GM18508 (cell line): Measurements from ENCODE around the gene DBN1.

Source experiments
- ATAC-seq: cut with Tn5 transposase; IDR thresholded peaks from one replicate; pipeline ENCODE4 v1.9.1; 2021; ENCODE audit warnings: moderate number of reproducible peaks; ENCODE audit not compliant: insufficient read depth, unreplicated experiment

Gene DBN1

DNA sequence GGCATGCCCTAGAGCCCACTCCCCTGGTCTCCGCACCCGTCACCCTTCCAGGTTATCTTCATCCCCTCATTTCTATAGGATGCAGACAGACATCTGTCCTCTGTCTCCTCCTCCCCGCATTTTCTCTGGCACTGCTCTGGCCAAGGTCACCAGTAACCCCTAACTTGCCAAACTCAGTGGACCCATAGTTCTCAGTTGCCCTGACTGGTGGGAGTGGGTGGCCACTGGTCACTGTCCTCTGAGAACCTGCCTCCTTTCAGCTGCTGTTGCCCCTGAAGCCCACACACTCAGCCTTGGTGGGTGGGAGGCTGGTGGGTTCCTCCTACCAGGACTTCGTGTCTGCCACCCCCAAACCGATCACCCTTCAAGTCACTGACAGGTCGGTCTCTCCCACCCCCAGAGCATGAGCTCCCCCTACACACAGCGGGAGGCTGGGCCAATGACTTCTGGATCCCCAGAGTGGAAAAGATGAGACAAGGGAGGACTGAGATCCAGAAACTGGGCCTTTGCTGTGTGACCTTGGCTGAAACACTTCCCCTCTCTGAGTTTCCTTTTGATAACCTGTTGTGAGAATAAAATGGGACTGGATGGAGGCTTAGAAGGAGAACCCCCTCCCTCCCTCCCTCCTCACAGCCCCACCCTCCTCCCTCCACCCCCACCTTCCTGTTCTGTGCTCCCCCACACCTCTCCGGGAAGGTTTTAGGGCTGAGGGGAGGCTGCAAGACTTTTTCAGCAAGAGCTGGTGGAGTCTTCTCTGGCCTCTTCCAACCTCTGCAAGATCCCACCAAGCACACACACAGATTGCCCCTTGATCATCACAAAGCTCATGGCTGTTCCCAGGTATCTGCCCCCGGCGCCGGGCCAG lies 2.4 kb upstream of the DBN1 start:
- ATAC-seq = no peak

DNA sequence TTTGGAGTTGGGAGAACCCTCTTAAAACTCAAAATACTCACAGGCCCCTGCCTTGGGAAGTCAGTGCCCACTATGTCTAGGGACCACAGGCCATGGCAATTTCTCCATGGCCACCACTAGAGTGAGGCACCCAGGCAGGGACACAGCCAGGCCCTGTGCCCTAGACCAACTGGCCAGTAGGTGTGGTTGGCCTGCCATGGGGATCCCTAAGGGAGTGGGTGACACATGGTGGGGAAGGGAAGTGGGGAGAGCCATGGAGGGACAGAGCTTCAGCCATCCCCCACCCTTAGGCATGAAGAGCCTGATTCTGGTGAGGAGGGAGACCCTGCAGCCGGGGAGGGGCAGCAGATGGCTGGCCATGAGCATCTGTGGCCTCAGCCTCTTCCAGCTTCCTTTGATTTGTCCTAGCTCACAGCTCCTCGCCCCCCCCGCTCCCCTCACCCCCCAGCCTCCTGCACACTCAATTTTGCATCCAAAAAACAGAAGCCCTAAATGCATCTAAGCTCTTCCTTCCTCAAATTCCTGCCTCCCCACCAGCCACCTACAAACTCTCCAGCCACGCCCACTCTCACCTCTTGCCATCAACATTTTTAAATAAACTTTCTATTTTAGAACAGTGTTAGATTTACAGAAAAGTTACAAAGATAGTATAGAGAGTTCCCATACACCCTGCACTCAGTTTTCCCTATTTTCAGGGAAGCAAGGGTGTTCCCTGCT lies 1.6 kb upstream of the DBN1 start:
- ATAC-seq = no peak

DNA sequence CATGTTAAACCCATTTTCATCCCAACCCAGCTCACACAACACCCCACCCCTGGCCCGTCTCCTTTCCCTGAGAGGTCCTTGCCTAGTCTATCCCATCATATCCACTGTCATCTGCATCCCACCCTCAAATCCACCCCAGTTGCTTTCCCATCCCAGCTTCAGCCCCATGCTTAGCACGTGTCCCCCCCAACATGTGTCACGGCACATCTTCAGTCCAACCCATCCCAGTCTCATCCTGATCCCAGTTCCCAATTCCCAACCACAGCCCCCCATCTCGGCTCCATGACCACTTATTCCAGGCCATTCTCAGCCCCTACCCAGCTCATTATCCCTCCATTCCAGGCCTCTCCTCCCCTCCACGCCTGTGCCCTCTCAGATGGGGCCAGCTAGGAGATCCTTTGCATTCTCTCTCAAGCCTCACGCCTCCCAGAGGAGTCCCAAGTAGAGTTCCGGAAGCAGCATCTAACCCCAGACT lies 605 bp upstream of the DBN1 start:
- ATAC-seq = no peak

GRCh38 chr5:177472460-177473442 lies 683 bp downstream of the DBN1 start:
- no peak for ATAC-seq

DNA sequence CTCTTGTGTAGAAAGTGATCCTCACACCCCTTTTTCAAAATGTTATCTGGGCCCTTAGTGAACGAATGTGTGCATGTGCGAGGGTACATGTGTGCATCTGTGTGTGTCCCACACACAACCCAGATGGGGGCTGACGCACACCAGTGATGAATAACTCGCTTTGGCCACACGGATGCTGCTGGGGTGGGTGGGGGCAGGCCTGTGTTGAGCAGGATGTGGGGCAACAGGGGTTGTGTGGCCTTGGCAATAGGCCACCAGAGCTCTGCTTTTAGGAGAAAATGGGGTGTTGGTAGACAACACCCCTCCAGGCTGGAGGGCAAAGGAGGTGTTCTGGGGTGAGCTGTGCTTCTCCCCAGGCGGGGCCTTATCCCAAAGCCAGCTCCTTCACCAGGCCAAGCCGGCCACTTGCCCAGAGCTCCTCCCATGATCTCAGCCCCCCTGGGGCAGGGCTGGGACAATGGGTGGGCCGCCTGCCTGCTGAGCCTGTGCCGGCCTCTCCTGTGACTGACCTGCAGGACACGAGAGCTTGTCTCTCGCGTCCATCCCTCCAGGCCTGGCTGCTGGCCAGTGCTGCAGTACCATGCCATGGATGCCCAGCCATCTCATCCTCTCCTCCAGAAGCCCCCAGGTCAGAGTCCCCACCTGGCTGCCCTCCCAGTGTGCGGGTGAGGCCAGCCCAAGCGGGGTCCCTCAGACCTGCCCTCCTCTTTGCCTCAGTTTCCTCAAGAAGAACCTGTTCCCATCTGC lies 1.7 kb downstream of the DBN1 start:
- no peak for ATAC-seq

DNA sequence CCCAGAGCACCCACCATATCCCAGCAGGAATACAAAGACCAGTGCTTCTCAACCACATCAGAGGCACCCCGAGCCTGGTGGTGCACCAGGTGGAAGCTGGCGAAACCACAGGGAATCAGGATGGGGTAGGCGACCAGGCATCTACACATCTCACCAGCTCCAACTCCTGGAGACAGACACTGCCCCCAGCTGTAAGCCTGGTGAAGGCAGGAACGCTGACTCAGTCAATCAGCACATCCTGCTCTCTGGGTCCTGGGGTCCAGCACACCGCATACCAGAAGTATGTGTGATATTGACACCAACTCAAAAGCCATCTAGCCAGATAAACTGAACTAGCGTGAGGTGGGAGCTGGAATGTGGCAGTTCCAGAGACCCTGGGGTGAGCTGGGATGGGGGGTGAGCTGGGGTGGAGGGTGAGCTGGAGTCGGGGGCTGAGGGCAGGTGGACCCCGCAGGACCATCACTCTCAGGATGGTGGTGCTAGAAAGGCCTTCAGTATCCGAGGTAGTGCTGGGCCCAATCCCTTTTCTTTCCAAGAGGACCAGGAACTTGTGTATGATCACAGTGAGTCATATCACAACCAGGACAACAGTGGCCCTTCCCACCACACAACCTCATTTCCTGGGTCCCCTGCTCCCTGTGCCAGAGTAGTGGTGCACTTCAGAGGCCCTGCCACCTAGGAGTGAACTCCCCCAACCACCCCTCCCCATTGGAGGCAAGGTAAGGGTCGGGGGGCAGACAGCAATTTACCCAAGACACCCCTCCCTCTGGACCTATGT lies 2.5 kb downstream of the DBN1 start:
- ATAC-seq = no peak

DNA sequence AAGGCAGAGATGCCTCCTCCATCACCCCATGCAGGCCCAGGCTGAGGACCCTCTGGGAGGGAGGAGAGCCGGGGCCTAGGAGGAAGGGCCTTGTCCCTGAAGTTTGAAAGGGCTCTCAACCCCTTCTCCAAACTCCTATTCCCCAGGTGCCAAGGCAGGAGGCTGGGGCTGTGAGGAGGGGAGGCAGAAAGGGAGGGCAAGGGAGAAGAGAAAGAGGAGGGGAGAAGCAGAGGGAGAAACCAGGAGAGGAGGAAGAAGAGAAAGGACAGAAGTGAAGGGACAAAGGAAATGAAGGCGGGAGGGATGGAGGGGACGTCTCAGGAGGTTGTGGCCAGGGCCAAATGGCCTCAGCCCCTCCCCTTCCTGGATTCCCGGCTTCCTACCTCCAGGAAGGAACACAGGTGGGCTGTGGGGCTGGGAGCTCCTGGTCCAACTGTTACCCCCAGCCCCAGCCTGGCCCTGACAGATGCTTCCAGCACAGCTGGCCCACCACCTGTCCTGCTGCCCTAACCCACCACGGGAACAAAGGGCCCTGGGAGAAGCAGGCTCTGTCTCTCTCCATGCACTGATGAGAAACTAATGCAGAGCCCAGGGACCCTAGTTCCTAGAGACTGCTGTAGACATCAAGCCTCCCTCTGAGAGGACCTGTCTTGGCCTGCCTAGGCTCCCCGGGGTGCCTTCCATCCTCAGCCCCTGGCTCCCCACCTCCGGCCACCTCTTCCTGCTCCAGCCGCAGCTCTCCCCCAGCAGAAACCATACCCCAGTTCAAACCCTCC lies 3.5 kb downstream of the DBN1 start:
- ATAC-seq = no peak

DNA sequence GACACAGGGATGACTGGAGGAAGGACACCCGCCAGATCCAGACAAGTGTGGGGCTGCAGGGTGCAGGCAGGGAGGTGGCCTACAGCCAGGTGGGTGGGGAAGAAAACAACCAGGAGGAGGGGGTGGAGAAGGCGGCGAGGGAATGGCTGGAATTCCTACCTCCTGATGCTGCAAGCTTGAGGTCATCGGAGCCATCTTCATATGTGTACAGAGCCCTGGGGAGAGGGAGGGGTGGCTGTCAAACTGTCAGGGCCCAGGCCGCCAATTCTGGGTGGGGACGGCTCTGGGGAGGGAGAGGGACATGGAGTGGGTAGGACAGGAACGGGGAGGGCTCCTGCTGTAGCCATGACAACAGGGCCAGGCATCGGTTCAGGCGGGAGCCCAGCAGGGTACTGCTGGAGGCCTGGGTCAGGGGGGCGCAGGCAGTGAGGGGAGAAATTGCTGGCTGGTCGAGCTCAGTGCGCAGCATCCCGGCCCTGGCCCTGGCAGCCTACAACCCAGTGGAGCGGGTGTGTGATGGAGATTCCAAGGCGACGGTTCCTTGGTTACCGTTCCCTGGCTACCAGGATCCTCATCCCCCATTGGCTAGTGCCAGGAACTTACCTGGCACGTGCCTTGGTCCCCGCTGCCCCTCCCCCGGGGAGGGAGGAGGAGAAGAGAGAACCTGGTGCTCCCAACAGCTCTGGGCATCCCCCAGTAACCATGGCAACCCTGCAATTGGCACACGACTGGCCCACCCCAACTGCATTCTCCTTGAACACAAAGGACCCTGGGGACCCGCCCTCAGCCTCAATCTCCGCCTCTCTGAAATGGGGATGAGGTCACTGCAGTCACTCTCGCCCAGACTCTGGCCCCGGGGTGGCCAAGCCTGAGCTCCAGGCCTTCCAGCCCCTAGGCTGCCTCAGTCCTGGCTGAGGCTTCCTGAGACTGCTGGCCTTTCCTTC lies 4.5 kb downstream of the DBN1 start:
- ATAC-seq = no peak

DNA sequence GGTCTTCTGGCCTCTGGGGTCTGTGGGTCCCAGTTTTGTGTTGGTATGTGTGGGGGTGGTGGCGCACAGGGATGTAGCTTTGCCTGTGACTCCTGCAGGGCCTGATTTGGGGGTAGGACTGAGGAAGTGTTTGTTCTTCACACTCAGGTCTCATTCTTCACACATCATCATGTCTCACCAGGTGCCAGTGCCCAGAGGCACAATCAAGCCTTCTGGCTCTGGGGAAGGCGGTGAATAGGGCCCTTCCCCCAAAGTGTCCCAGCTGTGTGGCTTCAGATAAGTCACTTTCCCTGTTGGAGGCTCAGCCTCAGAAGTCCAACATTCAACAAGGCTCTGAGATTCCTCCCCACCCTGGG lies 5.1 kb downstream of the DBN1 start:
- no peak for ATAC-seq

- ATAC-seq = no peak
Measured at GRCh38 chr5:177467436-177467835, 6.0 kb downstream of the DBN1 start.

- no peak for ATAC-seq
Measured at GRCh38 chr5:177466861-177467260, 6.6 kb downstream of the DBN1 start.

DNA sequence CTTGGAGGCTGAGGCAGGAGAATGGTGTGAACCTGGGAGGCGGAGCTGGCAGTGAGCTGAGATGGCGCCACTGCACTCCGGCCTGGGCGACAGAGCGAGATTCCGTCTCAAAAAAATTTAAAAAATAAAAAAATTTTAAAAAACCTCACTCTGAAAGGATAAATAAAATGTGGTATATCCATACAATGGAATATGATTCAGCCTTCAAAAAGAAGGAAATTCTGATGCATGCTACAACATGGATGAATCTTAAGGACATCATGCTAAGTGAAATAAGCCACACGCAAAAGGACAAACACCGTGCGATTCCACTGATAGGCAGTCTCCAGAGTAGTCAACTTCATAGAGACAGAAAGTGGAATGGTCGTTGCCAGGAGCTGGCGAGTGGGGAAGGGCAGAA lies 8.4 kb downstream of the DBN1 start:
- ATAC-seq = no peak

- no peak for ATAC-seq
Measured at GRCh38 chr5:177462021-177462670, 11.3 kb downstream of the DBN1 start.

GRCh38 chr5:177459819-177460628 lies 13.4 kb downstream of the DBN1 start:
- no peak for ATAC-seq

DNA sequence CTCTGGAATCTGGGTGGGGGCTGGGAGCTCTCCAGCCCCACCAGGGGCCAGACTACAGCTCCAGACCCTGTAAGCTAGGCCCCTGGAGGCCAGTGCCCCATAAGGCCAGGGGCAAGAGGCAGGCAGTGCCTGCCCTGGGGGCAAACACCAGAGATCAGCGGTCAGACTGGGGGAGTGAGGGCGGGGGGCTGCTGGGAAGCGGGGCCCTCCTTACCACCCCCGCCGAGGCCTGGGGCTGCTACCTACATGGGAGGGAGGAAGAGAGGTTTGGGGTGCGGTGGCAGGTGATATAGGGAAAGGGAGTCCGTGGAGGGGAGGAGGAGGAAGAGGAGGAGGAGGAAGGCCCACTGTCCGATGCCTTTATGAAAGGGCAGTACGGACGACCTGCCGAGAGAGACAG lies 14.1 kb downstream of the DBN1 start:
- no peak for ATAC-seq

GRCh38 chr5:177458912-177459350 lies 14.5 kb downstream of the DBN1 start:
- no peak for ATAC-seq
